Measurements from ENCODE around the gene KIF11. TPM values are rescaled to one million over a fixed set of nuclear protein-coding genes. Genes with fewer than 3 reads are reported as not detected.

The KIF11 gene
- total and polyA plus RNA-seq, 2 experiments from 2014 or later, result 26.1 to 56.7 TPM

DNA sequence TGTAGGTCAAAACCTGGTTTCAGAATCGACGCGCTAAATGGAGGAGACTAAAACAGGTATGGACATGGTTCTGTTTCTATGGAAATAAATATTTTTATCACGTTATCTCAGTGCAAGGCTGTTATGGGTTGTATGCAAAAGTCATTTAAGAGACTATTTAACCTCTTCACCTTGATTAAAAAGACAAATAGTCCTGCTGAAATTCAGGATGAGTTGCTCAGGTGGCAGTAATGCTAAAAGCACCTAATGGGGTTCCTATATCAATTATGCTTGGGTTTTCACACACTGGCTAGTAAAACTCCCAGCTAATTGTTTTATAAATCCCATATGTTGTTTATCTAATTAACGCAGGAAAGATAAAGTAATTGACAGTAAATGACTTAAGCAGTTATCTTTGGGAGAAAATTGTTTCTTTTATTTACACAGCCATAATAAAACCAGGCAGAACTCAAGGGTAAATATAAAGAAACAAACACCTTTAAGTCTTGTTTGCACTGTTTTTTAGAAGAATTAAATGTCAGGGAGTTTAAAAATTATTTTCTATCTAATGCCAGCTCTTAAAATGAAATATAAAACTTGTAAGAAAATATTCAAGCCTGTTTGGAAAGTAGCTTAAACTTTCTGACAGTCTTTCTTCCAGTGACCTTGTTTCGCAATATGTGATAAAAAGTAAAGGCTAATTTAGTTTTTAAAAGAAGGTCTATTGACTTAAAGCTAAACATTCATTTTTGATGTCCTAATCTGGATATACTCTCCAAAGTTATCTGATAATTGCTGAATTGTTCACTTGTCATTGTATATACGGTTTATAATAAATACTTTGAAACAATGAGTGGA, 100.0 kb downstream of the KIF11 start (continued):
- TF ChIP-seq CREB1 (CRISPR knock-in tag; IDR thresholded peaks at IDR 0.05; ENCODE audit: low read depth) (no peak), STAT1 (IDR thresholded peaks at IDR 0.05; ENCODE audit: unreplicated experiment) (no peak), JUNB (IDR thresholded peaks at IDR 0.05; ENCODE audit: unreplicated experiment) (no peak), ZNF114 (CRISPR knock-in tag; IDR thresholded peaks at IDR 0.05) (no peak), POLR2AphosphoS5 (IDR thresholded peaks at IDR 0.05; ENCODE audit: low read depth) (no peak), CTCF (conservative IDR thresholded peaks at IDR 0.05; ENCODE audit: low read depth in 2 of 2) (no peak), EZH2phosphoT487 (IDR thresholded peaks at IDR 0.05; ENCODE audit: unreplicated experiment) (peak; percentile 48)

DNA sequence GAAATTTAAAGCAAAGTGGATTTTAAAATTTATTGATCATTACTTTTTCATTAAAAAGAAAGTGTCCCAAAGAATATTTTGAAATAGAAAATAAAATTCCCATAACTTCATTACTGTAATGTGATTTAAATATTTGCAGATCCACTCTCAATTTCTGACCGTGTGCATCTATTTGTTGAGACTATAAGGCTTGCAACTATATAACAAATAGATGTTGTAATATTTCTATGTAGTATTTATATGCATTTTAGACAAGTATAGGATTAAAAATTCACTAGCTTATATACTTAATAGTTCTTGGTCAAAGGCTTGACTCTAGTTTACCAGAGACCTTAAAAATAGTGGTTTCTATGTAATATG, 100.6 kb downstream of the KIF11 start:
- H3K9me2 ChIP-seq (ENCODE audit: insufficient read depth), result no peaks in the 10 kb centered on the region
- peak overlapping the region; percentile 83 for H3K4me2 ChIP-seq
- no peak for DNase-seq (ENCODE audit: low spot score)
- Mint-ChIP-seq H3K9me3 (no peaks in the 10 kb centered on the region), H3K36me3 (ENCODE audit: low read depth) (no peaks in the 10 kb centered on the region; the same call in 2 of the 3 replicates), H3K4me1 (peaks cover 51% of the 10 kb centered on the region), H3K27me3 (ENCODE audit: insufficient read depth, low read depth, poor library complexity) (peaks cover 90% of the 10 kb centered on the region), H3K4me3 (no peak overlapping the region), H3K27ac (no peak overlapping the region)
- peaks cover 99% of the 10 kb centered on the region for H3K27me3 ChIP-seq (ENCODE audit: insufficient read depth)
- peaks cover 5% of the 10 kb centered on the region; the same call in 1 of the 2 replicates for H4K20me1 ChIP-seq (replicated peaks; ENCODE audit: insufficient read depth)
- no peaks in the 10 kb centered on the region for H3K36me3 ChIP-seq (ENCODE audit: insufficient read depth)
- no peak for ATAC-seq
- no peaks in the 10 kb centered on the region for H3K79me2 ChIP-seq (replicated peaks; ENCODE audit: insufficient read depth)
- H2AFZ ChIP-seq, result no peak overlapping the region
- H3K4me1 ChIP-seq (ENCODE audit: insufficient read depth), result peaks cover 50% of the 10 kb centered on the region
- H3K27ac ChIP-seq (ENCODE audit: low read depth), result no peak overlapping the region
- H3F3A ChIP-seq (replicated peaks; ENCODE audit: low read depth), result peaks cover 40% of the 10 kb centered on the region
- H3K4me3 ChIP-seq, result peak overlapping the region; percentile 56; the same call in 1 of the 2 replicates
- TF ChIP-seq, protein P1, sequence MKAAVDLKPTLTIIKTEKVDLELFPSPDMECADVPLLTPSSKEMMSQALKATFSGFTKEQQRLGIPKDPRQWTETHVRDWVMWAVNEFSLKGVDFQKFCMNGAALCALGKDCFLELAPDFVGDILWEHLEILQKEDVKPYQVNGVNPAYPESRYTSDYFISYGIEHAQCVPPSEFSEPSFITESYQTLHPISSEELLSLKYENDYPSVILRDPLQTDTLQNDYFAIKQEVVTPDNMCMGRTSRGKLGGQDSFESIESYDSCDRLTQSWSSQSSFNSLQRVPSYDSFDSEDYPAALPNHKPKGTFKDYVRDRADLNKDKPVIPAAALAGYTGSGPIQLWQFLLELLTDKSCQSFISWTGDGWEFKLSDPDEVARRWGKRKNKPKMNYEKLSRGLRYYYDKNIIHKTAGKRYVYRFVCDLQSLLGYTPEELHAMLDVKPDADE (IDR thresholded peaks at IDR 0.05), result no peak
- TF ChIP-seq EZH2phosphoT487 (IDR thresholded peaks at IDR 0.05; ENCODE audit: unreplicated experiment), result no peak
- TF ChIP-seq CREB1 (CRISPR knock-in tag; IDR thresholded peaks at IDR 0.05; ENCODE audit: low read depth), result no peak
- no peak for TF ChIP-seq CTCF (conservative IDR thresholded peaks at IDR 0.05; ENCODE audit: low read depth in 2 of 2)
- no peak for TF ChIP-seq STAT1 (IDR thresholded peaks at IDR 0.05; ENCODE audit: unreplicated experiment)
- no peak for TF ChIP-seq ZNF462 (CRISPR knock-in tag; IDR thresholded peaks at IDR 0.05)
- TF ChIP-seq JUNB (IDR thresholded peaks at IDR 0.05; ENCODE audit: unreplicated experiment), result no peak
- no peak for TF ChIP-seq POLR2AphosphoS5 (IDR thresholded peaks at IDR 0.05; ENCODE audit: low read depth)

Measured in GM23338 (cell line).